ENCODE data around the gene MYBL2. TPM values are rescaled to one million over a fixed set of nuclear protein-coding genes. Genes with fewer than 3 reads are reported as not detected.

The MYBL2 gene
- total and polyA plus RNA-seq, 2 donors (not counting 1 experiment from before 2014, with no cell fraction given): 2.7 to 35.8 TPM

GRCh38 chr20:43680981-43681380, 14.1 kb downstream of the MYBL2 start:
- Histone ChIP-seq H3K9me3 (ENCODE audit: control extremely low read depth in 1 of 3, control insufficient read depth in 2 of 3, insufficient read depth in 1 of 3, low read length in 2 of 3) (peaks cover 0 to 7% (median 0%) of the 10 kb centered on the region in 3 donors), H3K27ac (ENCODE audit: low read length in 2 of 2) (peak overlapping the region; percentile 98 to 99), H3K36me3 (replicated peaks in 1 of 2; ENCODE audit: control extremely low read depth in 1 of 2, control insufficient read depth in 1 of 2, extremely low read depth in 1 of 2, insufficient read depth in 2 of 2, low read length in 1 of 2) (peaks cover 0 to 6% of the 10 kb centered on the region in 2 experiments), H2AFZ (ENCODE audit: insufficient read depth, low read depth, low read length, poor library complexity, severe bottlenecking) (peak overlapping the region; percentile 58), H3K79me2 (ENCODE audit: control insufficient read depth, insufficient read depth, low read length) (peaks cover 26% of the 10 kb centered on the region), H3K27me3 (replicated peaks in 1 of 4; ENCODE audit: control extremely low read depth in 1 of 4, control insufficient read depth in 3 of 4, insufficient read depth in 4 of 4, low read length in 3 of 4) (no peaks in the 10 kb centered on the region), H4K20me1 (ENCODE audit: control insufficient read depth, insufficient read depth, low read length, poor library complexity, severe bottlenecking) (no peaks in the 10 kb centered on the region), H3K4me2 (replicated peaks; ENCODE audit: low read depth, low read length, poor library complexity, severe bottlenecking) (peak overlapping the region; percentile 85), H3K4me3 (ENCODE audit: control extremely low read depth in 1 of 5, extremely low read depth in 1 of 5, insufficient read depth in 1 of 5, low read depth in 2 of 5, low read length in 4 of 5) (peak overlapping the region in 3 of 5 experiments; percentile 35 to 68 (median 46)), H3K4me1 (ENCODE audit: control insufficient read depth in 2 of 2, insufficient read depth in 2 of 2, low read length in 2 of 2) (peaks cover 38 to 60% of the 10 kb centered on the region in 2 donors), H3K9ac (ENCODE audit: low read length) (peak overlapping the region; percentile 67)
- TF ChIP-seq, protein P1, sequence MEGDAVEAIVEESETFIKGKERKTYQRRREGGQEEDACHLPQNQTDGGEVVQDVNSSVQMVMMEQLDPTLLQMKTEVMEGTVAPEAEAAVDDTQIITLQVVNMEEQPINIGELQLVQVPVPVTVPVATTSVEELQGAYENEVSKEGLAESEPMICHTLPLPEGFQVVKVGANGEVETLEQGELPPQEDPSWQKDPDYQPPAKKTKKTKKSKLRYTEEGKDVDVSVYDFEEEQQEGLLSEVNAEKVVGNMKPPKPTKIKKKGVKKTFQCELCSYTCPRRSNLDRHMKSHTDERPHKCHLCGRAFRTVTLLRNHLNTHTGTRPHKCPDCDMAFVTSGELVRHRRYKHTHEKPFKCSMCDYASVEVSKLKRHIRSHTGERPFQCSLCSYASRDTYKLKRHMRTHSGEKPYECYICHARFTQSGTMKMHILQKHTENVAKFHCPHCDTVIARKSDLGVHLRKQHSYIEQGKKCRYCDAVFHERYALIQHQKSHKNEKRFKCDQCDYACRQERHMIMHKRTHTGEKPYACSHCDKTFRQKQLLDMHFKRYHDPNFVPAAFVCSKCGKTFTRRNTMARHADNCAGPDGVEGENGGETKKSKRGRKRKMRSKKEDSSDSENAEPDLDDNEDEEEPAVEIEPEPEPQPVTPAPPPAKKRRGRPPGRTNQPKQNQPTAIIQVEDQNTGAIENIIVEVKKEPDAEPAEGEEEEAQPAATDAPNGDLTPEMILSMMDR (IDR thresholded peaks at IDR 0.05): no peak
- TF ChIP-seq EZH2 (IDR thresholded peaks at IDR 0.05; ENCODE audit: borderline replicate concordance, insufficient read depth, low read depth, low read length, poor library complexity, severe bottlenecking): no peak
- Mint-ChIP-seq H3K27ac (peak overlapping the region; percentile 97), H3K4me3 (peak overlapping the region; percentile 70), H3K27me3 (no peaks in the 10 kb centered on the region), H3K4me1 (peaks cover 55% of the 10 kb centered on the region), H3K9me3 (ENCODE audit: insufficient read depth) (no peaks in the 10 kb centered on the region)
- ATAC-seq (ENCODE audit: low read depth) (no peak), DNase-seq (no peak)
- WGBS (ENCODE audit: insufficient coverage): 78% methylated on average over 4 of the region's 7 CpGs
- intact Hi-C loops (cut with micrococcal nuclease): no loop called here
- ChIA-PET POLR2A (interaction anchor here (1.9 to 4.0 kb wide), 4 partner anchors 10 to 90 kb away, joined by 4 to 67 read pairs (median 12); partner anchors contain the start of genes IFT52 and MYBL2), CTCF (interaction anchor here (0.8 to 6.6 kb wide), 11 partner anchors 8 to 143 kb away, joined by 3 to 50 read pairs (median 5); partner anchors contain the start of gene IFT52)

DNA sequence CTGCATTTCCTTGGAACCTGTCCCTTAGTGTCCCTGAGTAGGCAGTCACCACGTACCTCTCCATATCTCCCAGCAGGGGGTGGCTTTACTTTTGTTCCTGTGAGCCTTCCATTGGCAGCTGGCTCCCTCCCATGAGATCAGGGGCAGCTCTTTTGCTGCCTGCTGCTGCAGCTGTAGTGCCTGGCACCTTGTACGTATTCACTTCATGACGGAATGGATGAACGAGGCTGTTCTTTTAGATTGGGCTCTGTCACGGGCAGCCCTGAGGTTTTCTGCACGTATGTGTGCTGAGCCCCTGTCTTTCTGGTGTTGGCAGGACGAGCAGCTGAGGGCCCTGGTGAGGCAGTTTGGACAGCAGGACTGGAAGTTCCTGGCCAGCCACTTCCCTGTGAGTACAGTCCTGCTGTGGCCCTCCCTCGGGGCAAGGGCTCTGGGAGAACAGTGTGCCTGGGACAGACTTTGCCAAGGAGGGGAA, 14.6 kb downstream of the MYBL2 start:
- peaks cover 21% of the 10 kb centered on the region for H3K79me2 ChIP-seq (ENCODE audit: control insufficient read depth, insufficient read depth, low read length)
- peaks cover 38 to 60% of the 10 kb centered on the region in 2 donors for H3K4me1 ChIP-seq (ENCODE audit: control insufficient read depth in 2 of 2, insufficient read depth in 2 of 2, low read length in 2 of 2)
- peak overlapping the region; percentile 67 for H3K9ac ChIP-seq (ENCODE audit: low read length)
- H2AFZ ChIP-seq (ENCODE audit: insufficient read depth, low read depth, low read length, poor library complexity, severe bottlenecking): peak overlapping the region; percentile 58
- H3K27me3 ChIP-seq (replicated peaks in 1 of 4; ENCODE audit: control extremely low read depth in 1 of 4, control insufficient read depth in 3 of 4, insufficient read depth in 4 of 4, low read length in 3 of 4): no peaks in the 10 kb centered on the region
- ATAC-seq (ENCODE audit: low read depth) (peak; percentile 37), DNase-seq (peak; percentile 83)
- peak overlapping the region; percentile 85 for H3K4me2 ChIP-seq (replicated peaks; ENCODE audit: low read depth, low read length, poor library complexity, severe bottlenecking)
- peak overlapping the region; percentile 70 for H3K4me3 Mint-ChIP-seq
- no peaks in the 10 kb centered on the region for H4K20me1 ChIP-seq (ENCODE audit: control insufficient read depth, insufficient read depth, low read length, poor library complexity, severe bottlenecking)
- peak overlapping the region; percentile 98 to 99 for H3K27ac ChIP-seq (ENCODE audit: low read length in 2 of 2)
- peak overlapping the region; percentile 97 for H3K27ac Mint-ChIP-seq
- POLR2A ChIA-PET: interaction anchor here (0.8 to 4.0 kb wide), 7 partner anchors 10 to 167 kb away, joined by 3 to 67 read pairs (median 5); partner anchors contain the start of genes IFT52 and MYBL2
- peaks cover 0 to 7% (median 0%) of the 10 kb centered on the region in 3 donors for H3K9me3 ChIP-seq (ENCODE audit: control extremely low read depth in 1 of 3, control insufficient read depth in 2 of 3, insufficient read depth in 1 of 3, low read length in 2 of 3)
- intact Hi-C loops (cut with micrococcal nuclease): no loop called here
- WGBS (ENCODE audit: insufficient coverage): 1% methylated on average over 7 of the region's 8 CpGs
- CTCF ChIA-PET: interaction anchor here (0.8 to 6.6 kb wide), 12 partner anchors 8 to 143 kb away, joined by 3 to 50 read pairs (median 5); partner anchors contain the start of gene IFT52
- no peaks in the 10 kb centered on the region for H3K27me3 Mint-ChIP-seq
- H3K4me1 Mint-ChIP-seq: peaks cover 51% of the 10 kb centered on the region
- TF ChIP-seq EZH2 (IDR thresholded peaks at IDR 0.05; ENCODE audit: borderline replicate concordance, insufficient read depth, low read depth, low read length, poor library complexity, severe bottlenecking): no peak
- TF ChIP-seq, protein P1 (IDR thresholded peaks at IDR 0.05): peak; percentile 51
- peaks cover 0 to 7% of the 10 kb centered on the region in 2 experiments for H3K36me3 ChIP-seq (replicated peaks in 1 of 2; ENCODE audit: control extremely low read depth in 1 of 2, control insufficient read depth in 1 of 2, extremely low read depth in 1 of 2, insufficient read depth in 2 of 2, low read length in 1 of 2)
- no peaks in the 10 kb centered on the region for H3K9me3 Mint-ChIP-seq (ENCODE audit: insufficient read depth)
- H3K4me3 ChIP-seq (ENCODE audit: control extremely low read depth in 1 of 5, extremely low read depth in 1 of 5, insufficient read depth in 1 of 5, low read depth in 2 of 5, low read length in 4 of 5): peak overlapping the region; percentile 11 to 68 (median 43)

All from B cell (primary cell).